HG02759 (cell line): Measurements from ENCODE around the gene DLG2.
A peak's percentile ranks its signal among the peaks of the same experiment; 100 is the strongest.

Source experiments
- ATAC-seq: cut with Tn5 transposase; IDR thresholded peaks from one replicate; pipeline ENCODE4 v1.9.1; 2021; ENCODE audit warnings: mild to moderate bottlenecking, moderate library complexity; ENCODE audit not compliant: unreplicated experiment

Gene DLG2

GRCh38 chr11:85133636-85134035 is 493.5 kb downstream of the DLG2 start:
- ATAC-seq: no peak

- ATAC-seq: no peak
Measured at GRCh38 chr11:85132851-85133585, 494.1 kb downstream of the DLG2 start.

- no peak for ATAC-seq
Measured at GRCh38 chr11:85127349-85127748, 499.8 kb downstream of the DLG2 start.

GRCh38 chr11:85123752-85124231 is 503.4 kb downstream of the DLG2 start:
- peak; percentile 95 for ATAC-seq

- no peak for ATAC-seq
Measured at GRCh38 chr11:85118151-85118550, 509.0 kb downstream of the DLG2 start.

GRCh38 chr11:85115798-85116197 is 511.3 kb downstream of the DLG2 start:
- ATAC-seq: no peak

GRCh38 chr11:85114786-85115185 is 512.4 kb downstream of the DLG2 start:
- ATAC-seq: no peak

- ATAC-seq: peak; percentile 90
Measured at GRCh38 chr11:85110246-85110645, 516.9 kb downstream of the DLG2 start.

- peak; percentile 66 for ATAC-seq
Measured at GRCh38 chr11:85109141-85109540, 518.0 kb downstream of the DLG2 start.

GRCh38 chr11:85105868-85106267 is 521.3 kb downstream of the DLG2 start:
- no peak for ATAC-seq

- ATAC-seq: no peak
Measured at GRCh38 chr11:85099522-85099921, 527.6 kb downstream of the DLG2 start.

GRCh38 chr11:85098996-85099395 is 528.1 kb downstream of the DLG2 start:
- ATAC-seq: no peak

- peak; percentile 61 for ATAC-seq
Measured at GRCh38 chr11:85096939-85097338, 530.2 kb downstream of the DLG2 start.

- no peak for ATAC-seq
Measured at GRCh38 chr11:85095239-85095638, 531.9 kb downstream of the DLG2 start.

- peak; percentile 36 for ATAC-seq
Measured at GRCh38 chr11:85094795-85095194, 532.3 kb downstream of the DLG2 start.

GRCh38 chr11:85089654-85090053 is 537.5 kb downstream of the DLG2 start:
- peak; percentile 76 for ATAC-seq

- ATAC-seq: no peak
Measured at GRCh38 chr11:85088286-85088685, 538.9 kb downstream of the DLG2 start.

- ATAC-seq: no peak
Measured at GRCh38 chr11:85086504-85087284, 540.5 kb downstream of the DLG2 start.

GRCh38 chr11:85076535-85077330 is 550.4 kb downstream of the DLG2 start:
- no peak for ATAC-seq

GRCh38 chr11:85062659-85063058 is 564.5 kb downstream of the DLG2 start:
- ATAC-seq: peak; percentile 99

- no peak for ATAC-seq
Measured at GRCh38 chr11:85052636-85053035, 574.5 kb downstream of the DLG2 start.
